Ovary (tissue), 9 donors: Measurements from ENCODE around the gene PAOX. TPM values are rescaled to one million over a fixed set of nuclear protein-coding genes. Genes with fewer than 3 reads are reported as not detected.
A peak's percentile ranks its signal among the peaks of the same experiment; 100 is the strongest.
"Not testable (repeated sequence)": the region's sequence is repeated elsewhere in the genome, so short reads cannot be mapped to it uniquely, and the experiment has no call there.

Source experiments
- DNase-seq, 5 donors: peaks; one replicate each; pipeline ENCODE4 v3.0.0-alpha.2; 2019 to 2020
- H3K27ac ChIP-seq, 2 donors: fragments of 200-600 bp; one replicate each; pipeline versions ENCODE4 v1.5.1 to v1.8.0; 2019 to 2022
- H3K27me3 ChIP-seq: fragments of 200-600 bp; one replicate; pipeline ENCODE4 v1.8.0; 2022
- H3K36me3 ChIP-seq: fragments of 200-600 bp; sonication (generic); one replicate; pipeline ENCODE4 v1.5.1; 2019
- H3K4me1 ChIP-seq: one replicate; pipeline ENCODE4 v1.8.1; 2013; ENCODE audit warnings: mild to moderate bottlenecking, moderate library complexity; ENCODE audit not compliant: insufficient read depth
- H3K4me3 ChIP-seq: fragments of 200-600 bp; sonication (generic); one replicate; pipeline ENCODE4 v1.5.1; 2017
- H3K9me3 ChIP-seq, 2 donors: fragments of 200-600 bp in 1 of 2; sonication (generic) in 1 of 2; one replicate each; pipeline versions ENCODE4 v1.5.1 to v1.8.1; 2013 to 2019; ENCODE audit warnings: mild to moderate bottlenecking in 1 of 2, moderate library complexity in 1 of 2
- EP300 ChIP-seq: sonication (generic); formaldehyde crosslinking; IDR thresholded peaks from one replicate; pipeline ENCODE4 v1.6.1; 2017; ENCODE audit warnings: antibody characterized with exemption
- POLR2A ChIP-seq: fragments of 450-650 bp; IDR thresholded peaks from one replicate; pipeline ENCODE4 v1.6.1; 2017; ENCODE audit warnings: antibody characterized with exemption, mild to moderate bottlenecking, moderate library complexity
- WGBS, 3 donors: extraction: QIAGEN DNeasy Blood & Tissue Kit in 1 of 3; methylation state at CpG; one replicate each; pipeline versions ENCODE4 v1.1.5 to v1.1.7; 2013 to 2017; 5-methylcytosine and 5-hydroxymethylcytosine counted together
- intact Hi-C, 4 donors: fragments of 100-400 bp; cut with DNase I; formaldehyde crosslinking; loops; one replicate each; pipeline versions ENCODE4 v1.11.0 to v1.15.1; 2022 to 2023
- polyA plus RNA-seq, 2 donors: library from polyadenylated mRNA; stranded (reverse); fragments of 200-250 nt in 1 of 2; fragments of 350-450 nt in 1 of 2; fragmentation: Illumina TruSeq in 1 of 2; extraction: RNeasy Lipid Tissue Mini Kit (QIAGEN cat#74804) in 1 of 2; gene quantifications; one replicate each; pipeline ENCODE4 v1.2.3, GENCODE V29; 2013 to 2014
- total RNA-seq, 7 donors: library from RNA; depleted of rRNA in 2 of 7; stranded (reverse); fragments of >200 nt in 2 of 7; fragmentation: NEBNext Ultra II Directional in 3 of 7; extraction: Animal tissue kit (Norgen Biotek cat#: 25700) in 3 of 7; gene quantifications; one replicate each; pipeline versions ENCODE4 v1.1.0 to v1.2.4, GENCODE V29; 2016 to 2023
- TF ChIP-seq, protein P1 (sequence below), 3 donors: fragments of 450-650 bp in 2 of 3; fragments of 200-600 bp in 1 of 3; IDR thresholded peaks; one replicate each; pipeline versions ENCODE4 v1.5.1 to v1.8.0; 2016 to 2022; ENCODE audit warnings: antibody characterized with exemption in 3 of 3, mild to moderate bottlenecking in 1 of 3
- donor health status: DM: no; HTN: no; CAD: no; lungs with moderate emphysema.
- donor health status: DM: no; HTN: no; CAD: no.
- donor health status: Bipolar disorder and iron deficiency.
- donor health status: DM: yes; HTN: yes; CAD: no.
- donor health status: DM: no; HTN: no; CAD: no.
- donor health status: DM: yes; HTN: yes; CAD: no.

Gene PAOX
- total and polyA plus RNA-seq, 9 donors = 2.1 to 11.4 (median 8.7) TPM

- Histone ChIP-seq H3K9me3 (no peaks in the 10 kb centered on the region), H3K27me3 (no peaks in the 10 kb centered on the region), H3K36me3 (no peaks in the 10 kb centered on the region), H3K4me3 (no peak overlapping the region), H3K4me1 (peaks cover 3% of the 10 kb centered on the region), H3K27ac (no peak overlapping the region)
- intact Hi-C loops = no loop called here
- WGBS, 3 donors = 71 to 85% (median 84%) methylated on average over 16 to 17 of the region's 17 CpGs
- TF ChIP-seq, protein P1, sequence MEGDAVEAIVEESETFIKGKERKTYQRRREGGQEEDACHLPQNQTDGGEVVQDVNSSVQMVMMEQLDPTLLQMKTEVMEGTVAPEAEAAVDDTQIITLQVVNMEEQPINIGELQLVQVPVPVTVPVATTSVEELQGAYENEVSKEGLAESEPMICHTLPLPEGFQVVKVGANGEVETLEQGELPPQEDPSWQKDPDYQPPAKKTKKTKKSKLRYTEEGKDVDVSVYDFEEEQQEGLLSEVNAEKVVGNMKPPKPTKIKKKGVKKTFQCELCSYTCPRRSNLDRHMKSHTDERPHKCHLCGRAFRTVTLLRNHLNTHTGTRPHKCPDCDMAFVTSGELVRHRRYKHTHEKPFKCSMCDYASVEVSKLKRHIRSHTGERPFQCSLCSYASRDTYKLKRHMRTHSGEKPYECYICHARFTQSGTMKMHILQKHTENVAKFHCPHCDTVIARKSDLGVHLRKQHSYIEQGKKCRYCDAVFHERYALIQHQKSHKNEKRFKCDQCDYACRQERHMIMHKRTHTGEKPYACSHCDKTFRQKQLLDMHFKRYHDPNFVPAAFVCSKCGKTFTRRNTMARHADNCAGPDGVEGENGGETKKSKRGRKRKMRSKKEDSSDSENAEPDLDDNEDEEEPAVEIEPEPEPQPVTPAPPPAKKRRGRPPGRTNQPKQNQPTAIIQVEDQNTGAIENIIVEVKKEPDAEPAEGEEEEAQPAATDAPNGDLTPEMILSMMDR (IDR thresholded peaks at IDR 0.05) = no peak
- TF ChIP-seq POLR2A = no peak
- no peak for TF ChIP-seq EP300
- peak in 1 of 5 donors; percentile 14 for DNase-seq
Observed at GRCh38 chr10:133421336-133422222, 42.5 kb downstream of the PAOX start.

- no peak for TF ChIP-seq POLR2A
- TF ChIP-seq, protein P1 (IDR thresholded peaks at IDR 0.05) = no peak
- TF ChIP-seq EP300 = no peak
- Histone ChIP-seq H3K27ac (no peak overlapping the region), H3K27me3 (no peaks in the 10 kb centered on the region), H3K4me3 (no peak overlapping the region), H3K4me1 (peaks cover 3% of the 10 kb centered on the region), H3K36me3 (no peaks in the 10 kb centered on the region), H3K9me3 (no peaks in the 10 kb centered on the region)
- DNase-seq = no peak
- intact Hi-C loops = no loop called here
- 70 to 80% (median 78%) methylated on average over 16 of the region's 16 CpGs for WGBS, 3 donors
Observed at GRCh38 chr10:133422223-133422806, 43.3 kb downstream of the PAOX start.

DNA sequence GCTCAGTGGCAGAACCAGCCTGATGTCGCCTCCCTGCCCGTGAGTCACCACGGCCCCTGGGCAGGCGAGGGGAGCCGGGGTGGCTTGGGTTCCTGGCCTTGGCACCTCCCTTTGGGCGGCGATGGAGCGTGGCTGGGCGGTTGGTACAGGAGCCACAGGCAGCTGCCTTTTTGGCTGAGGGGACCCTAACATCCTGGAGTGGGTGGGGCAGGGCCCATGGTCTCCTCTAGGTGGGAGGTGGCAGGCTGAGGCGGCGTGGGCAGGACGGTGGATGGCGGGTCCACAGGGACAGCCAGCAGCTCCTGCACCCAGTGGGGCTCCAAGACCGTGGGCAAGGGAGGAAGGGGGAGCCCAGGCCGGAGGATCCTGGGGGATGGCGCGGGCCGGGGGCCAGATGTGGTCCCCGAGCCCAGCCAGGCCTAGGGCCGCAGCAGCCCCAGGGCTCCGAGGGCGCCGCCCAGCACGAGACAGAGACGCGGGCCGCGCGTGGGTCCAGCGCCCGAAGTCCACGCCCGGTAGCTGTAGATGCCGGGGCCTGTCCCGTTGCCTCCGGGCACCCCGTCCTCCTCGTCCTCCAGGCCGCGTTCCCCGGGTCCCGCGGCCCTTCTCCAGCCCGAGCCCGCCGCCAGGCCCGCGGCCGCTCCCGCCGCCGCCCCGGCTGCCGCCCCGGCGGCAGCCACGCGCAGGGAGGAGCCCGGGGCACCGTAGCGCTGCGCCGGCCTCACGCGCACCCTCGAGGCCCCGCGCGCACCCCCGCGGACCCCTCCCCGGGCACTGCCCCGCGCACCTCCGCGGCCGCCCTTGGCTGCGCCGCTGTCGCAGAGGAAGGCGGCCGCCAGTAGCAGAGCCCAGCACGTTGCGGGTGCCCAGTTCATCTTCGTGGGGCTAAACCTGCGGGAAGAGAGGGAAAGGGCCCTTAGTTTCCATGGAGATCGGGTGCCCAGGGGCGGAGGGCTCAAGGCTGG is 44.0 kb downstream of the PAOX start:
- 11 to 21% (median 16%) methylated on average over 42 to 88 of the region's 88 CpGs for WGBS, 3 donors
- no peaks in the 10 kb centered on the region for H3K27me3 ChIP-seq
- intact Hi-C loops = no loop called here
- H3K4me1 ChIP-seq = peaks cover 3% of the 10 kb centered on the region
- no peak overlapping the region for H3K4me3 ChIP-seq
- DNase-seq = peak in 1 of 5 donors; percentile 17
- TF ChIP-seq EP300 = no peak
- TF ChIP-seq, protein P1 (IDR thresholded peaks at IDR 0.05) = no peak
- no peak for TF ChIP-seq POLR2A
- no peaks in the 10 kb centered on the region for H3K9me3 ChIP-seq
- H3K27ac ChIP-seq = no peak overlapping the region
- no peaks in the 10 kb centered on the region for H3K36me3 ChIP-seq

GRCh38 chr10:133424102-133424501 is 45.0 kb downstream of the PAOX start:
- DNase-seq, H3K4me3 ChIP-seq, H3K9me3 ChIP-seq, H3K27me3 ChIP-seq, H3K36me3 ChIP-seq, H3K27ac ChIP-seq, H3K4me1 ChIP-seq, intact Hi-C loops: not testable (repeated sequence)
- WGBS, 3 donors = 40% methylated on average over 2 of the region's 46 CpGs; no CpG with 5 or more reads in 2 of the 3 donors

- H3K4me1 ChIP-seq, H3K27ac ChIP-seq, H3K36me3 ChIP-seq, H3K9me3 ChIP-seq, intact Hi-C loops, H3K27me3 ChIP-seq, H3K4me3 ChIP-seq: not testable (repeated sequence)
- DNase-seq = peak in 1 of 5 donors; percentile 11
- WGBS, 3 donors = 17% methylated on average over 7 of the region's 37 CpGs; no CpG with 5 or more reads in 2 of the 3 donors
Observed at GRCh38 chr10:133424601-133425000, 45.5 kb downstream of the PAOX start, which contains the start of gene SPRN. Gene SPRN, minus strand, starts transcription at chr10:133424625. Its CDS starts 944 bp downstream, at chr10:133423681.

DNA sequence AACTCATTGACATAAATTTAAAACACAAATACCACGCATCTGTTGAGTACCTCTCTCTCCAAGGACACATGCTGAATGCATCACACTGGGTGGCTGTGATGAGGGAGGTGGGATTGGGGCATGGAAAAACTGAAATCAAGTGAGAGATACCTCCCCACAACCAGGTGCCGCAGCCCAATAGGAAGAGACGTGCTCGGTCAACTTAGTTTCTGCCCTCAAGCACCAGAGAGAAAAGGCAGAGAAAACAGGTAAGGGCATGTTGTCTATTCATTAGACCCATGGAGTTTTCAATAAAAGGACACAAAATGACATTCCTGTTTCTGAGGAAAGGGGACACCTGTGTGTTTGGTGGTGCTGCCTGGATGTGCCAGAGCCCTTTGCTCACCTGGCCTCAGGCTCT is 50.5 kb downstream of the PAOX start:
- WGBS, 3 donors = 85 to 89% (median 89%) methylated on average over 4 of the region's 4 CpGs
- not testable (repeated sequence) for H3K4me1 ChIP-seq, H3K9me3 ChIP-seq, H3K27ac ChIP-seq, H3K27me3 ChIP-seq, H3K36me3 ChIP-seq, DNase-seq, H3K4me3 ChIP-seq
- intact Hi-C loops = loop anchor here in 1 of 4 donors (5.0 kb wide), 1 partner anchor 138 kb away; the partner anchor contains the start of gene SYCE1

- H3K4me3 ChIP-seq, DNase-seq, H3K9me3 ChIP-seq, H3K4me1 ChIP-seq, H3K27ac ChIP-seq, H3K36me3 ChIP-seq, H3K27me3 ChIP-seq, intact Hi-C loops: not testable (repeated sequence)
- 73 to 84% (median 76%) methylated on average over 6 to 7 of the region's 9 CpGs for WGBS, 3 donors
Observed at GRCh38 chr10:133431888-133432613, 53.0 kb downstream of the PAOX start.
